ENCODE results near the gene STAC3.
"Not testable (repeated sequence)": the region's sequence is repeated elsewhere in the genome, so short reads cannot be mapped to it uniquely, and the experiment has no call there.

The STAC3 gene

GRCh38 chr12:57250956-57251355 lies at the start of gene STAC3:
Gene STAC3 (minus strand): TSS chr12:57251187. CDS start chr12:57249636, 1,551 bp downstream.
- no peak for DNase-seq (ENCODE audit: low spot score)

GRCh38 chr12:57299514-57300016 lies 48.6 kb upstream of the STAC3 start:
- DNase-seq (ENCODE audit: low spot score): no peak

- no peak for DNase-seq (ENCODE audit: low spot score)
These were observed 45.3 kb upstream of the STAC3 start for GRCh38 chr12:57296291-57296690.

GRCh38 chr12:57282073-57282472 lies 31.1 kb upstream of the STAC3 start:
- not testable (repeated sequence) for DNase-seq (ENCODE audit: low spot score)

- peak; percentile 74 for DNase-seq (ENCODE audit: low spot score)
These were observed 29.4 kb upstream of the STAC3 start for GRCh38 chr12:57280211-57281062.

GRCh38 chr12:57278465-57279381 lies 27.7 kb upstream of the STAC3 start:
- no peak for DNase-seq (ENCODE audit: low spot score)

GRCh38 chr12:57276935-57277563 lies 26.1 kb upstream of the STAC3 start:
- DNase-seq (ENCODE audit: low spot score): no peak

- DNase-seq (ENCODE audit: low spot score): not testable (repeated sequence)
These were observed 25.2 kb upstream of the STAC3 start for GRCh38 chr12:57276233-57276632.

GRCh38 chr12:57273516-57273915 lies 22.5 kb upstream of the STAC3 start:
- no peak for DNase-seq (ENCODE audit: low spot score)

GRCh38 chr12:57272337-57273151 lies 21.6 kb upstream of the STAC3 start:
- DNase-seq (ENCODE audit: low spot score): no peak

GRCh38 chr12:57270966-57271470 lies 20.0 kb upstream of the STAC3 start:
- DNase-seq (ENCODE audit: low spot score): no peak

GRCh38 chr12:57268264-57268663 lies 17.3 kb upstream of the STAC3 start:
- no peak for DNase-seq (ENCODE audit: low spot score)

- no peak for DNase-seq (ENCODE audit: low spot score)
These were observed 15.7 kb upstream of the STAC3 start for GRCh38 chr12:57266681-57267080.

- DNase-seq (ENCODE audit: low spot score): no peak
These were observed 12.1 kb upstream of the STAC3 start for GRCh38 chr12:57263096-57263495.

- no peak for DNase-seq (ENCODE audit: low spot score)
These were observed 11.3 kb upstream of the STAC3 start for GRCh38 chr12:57262126-57262822.

- DNase-seq (ENCODE audit: low spot score): no peak
These were observed 10.5 kb upstream of the STAC3 start for GRCh38 chr12:57261428-57261865.

GRCh38 chr12:57260366-57260765 lies 9.4 kb upstream of the STAC3 start:
- no peak for DNase-seq (ENCODE audit: low spot score)

- no peak for DNase-seq (ENCODE audit: low spot score)
These were observed 8.3 kb upstream of the STAC3 start for GRCh38 chr12:57258977-57259970.

GRCh38 chr12:57255916-57256315 lies 4.9 kb upstream of the STAC3 start:
- no peak for DNase-seq (ENCODE audit: low spot score)
